ENCODE measurements around the gene MACROH2A2.

DNA sequence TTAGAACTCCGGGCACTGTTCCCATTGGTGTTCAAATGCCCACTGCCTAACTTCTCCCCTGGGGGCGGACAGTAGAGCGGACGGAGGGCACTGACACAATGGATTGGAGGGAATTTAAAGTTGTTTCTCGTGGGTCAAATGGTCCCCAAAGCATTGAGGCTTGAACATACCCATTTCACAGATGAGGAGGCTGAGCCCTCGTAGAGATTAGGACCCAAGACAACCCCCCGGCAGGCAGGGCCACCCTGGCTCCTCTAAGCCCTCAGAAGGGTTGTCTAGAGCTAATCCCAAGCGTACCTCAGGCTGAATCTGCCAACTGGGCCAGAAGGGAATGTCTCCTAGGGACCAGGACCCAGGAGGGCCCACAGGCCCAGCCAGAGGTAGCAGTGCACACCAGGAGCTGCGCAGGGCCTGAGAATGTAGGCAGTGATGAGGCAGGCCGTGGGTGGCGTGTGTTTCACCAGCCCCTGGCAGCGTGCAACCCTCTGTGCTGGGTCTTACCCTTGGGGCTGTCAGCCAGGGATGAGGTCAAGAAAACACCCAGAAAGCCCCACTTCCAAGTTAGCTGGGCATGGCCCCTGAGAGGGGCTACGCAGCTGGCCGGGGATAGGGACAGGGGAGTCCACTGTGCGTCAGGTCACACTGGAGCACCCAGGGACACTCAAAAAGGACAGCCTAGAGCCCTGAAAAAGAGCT, 74.2 kb downstream of the MACROH2A2 start:
- TF ChIP-seq EZH2 (IDR thresholded peaks at IDR 0.05; ENCODE audit: low read depth, unreplicated experiment): no peak
- TF ChIP-seq CTCF (conservative IDR thresholded peaks at IDR 0.05; ENCODE audit: low read depth in 2 of 2): no peak
- no peak for TF ChIP-seq EZH2phosphoT487 (IDR thresholded peaks at IDR 0.05; ENCODE audit: unreplicated experiment)
- TF ChIP-seq JUNB (IDR thresholded peaks at IDR 0.05; ENCODE audit: unreplicated experiment): no peak
- TF ChIP-seq, protein P1, sequence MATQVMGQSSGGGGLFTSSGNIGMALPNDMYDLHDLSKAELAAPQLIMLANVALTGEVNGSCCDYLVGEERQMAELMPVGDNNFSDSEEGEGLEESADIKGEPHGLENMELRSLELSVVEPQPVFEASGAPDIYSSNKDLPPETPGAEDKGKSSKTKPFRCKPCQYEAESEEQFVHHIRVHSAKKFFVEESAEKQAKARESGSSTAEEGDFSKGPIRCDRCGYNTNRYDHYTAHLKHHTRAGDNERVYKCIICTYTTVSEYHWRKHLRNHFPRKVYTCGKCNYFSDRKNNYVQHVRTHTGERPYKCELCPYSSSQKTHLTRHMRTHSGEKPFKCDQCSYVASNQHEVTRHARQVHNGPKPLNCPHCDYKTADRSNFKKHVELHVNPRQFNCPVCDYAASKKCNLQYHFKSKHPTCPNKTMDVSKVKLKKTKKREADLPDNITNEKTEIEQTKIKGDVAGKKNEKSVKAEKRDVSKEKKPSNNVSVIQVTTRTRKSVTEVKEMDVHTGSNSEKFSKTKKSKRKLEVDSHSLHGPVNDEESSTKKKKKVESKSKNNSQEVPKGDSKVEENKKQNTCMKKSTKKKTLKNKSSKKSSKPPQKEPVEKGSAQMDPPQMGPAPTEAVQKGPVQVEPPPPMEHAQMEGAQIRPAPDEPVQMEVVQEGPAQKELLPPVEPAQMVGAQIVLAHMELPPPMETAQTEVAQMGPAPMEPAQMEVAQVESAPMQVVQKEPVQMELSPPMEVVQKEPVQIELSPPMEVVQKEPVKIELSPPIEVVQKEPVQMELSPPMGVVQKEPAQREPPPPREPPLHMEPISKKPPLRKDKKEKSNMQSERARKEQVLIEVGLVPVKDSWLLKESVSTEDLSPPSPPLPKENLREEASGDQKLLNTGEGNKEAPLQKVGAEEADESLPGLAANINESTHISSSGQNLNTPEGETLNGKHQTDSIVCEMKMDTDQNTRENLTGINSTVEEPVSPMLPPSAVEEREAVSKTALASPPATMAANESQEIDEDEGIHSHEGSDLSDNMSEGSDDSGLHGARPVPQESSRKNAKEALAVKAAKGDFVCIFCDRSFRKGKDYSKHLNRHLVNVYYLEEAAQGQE (IDR thresholded peaks at IDR 0.05; ENCODE audit: unreplicated experiment): no peak

Data from GM23338 (cell line).